Peyer's patch (tissue), 4 donors: ENCODE data around the gene CHST8.

Source experiments
- POLR2A ChIP-seq, 2 donors: fragments of 450-650 bp; IDR thresholded peaks; one replicate each; pipeline ENCODE4 v1.5.1; 2017; ENCODE audit warnings: antibody characterized with exemption in 2 of 2, mild to moderate bottlenecking in 2 of 2, moderate library complexity in 2 of 2
- TF ChIP-seq, protein P1 (sequence below), 6 experiments: fragments of 450-650 bp in 4 of 6; fragments of 200-600 bp in 2 of 6; sonication (generic) in 1 of 6; IDR thresholded peaks; one replicate each; pipeline ENCODE4 v1.5.1; 2017 to 2019; ENCODE audit warnings: antibody characterized with exemption in 6 of 6, mild to moderate bottlenecking in 3 of 6, moderate library complexity in 1 of 6

DNA sequence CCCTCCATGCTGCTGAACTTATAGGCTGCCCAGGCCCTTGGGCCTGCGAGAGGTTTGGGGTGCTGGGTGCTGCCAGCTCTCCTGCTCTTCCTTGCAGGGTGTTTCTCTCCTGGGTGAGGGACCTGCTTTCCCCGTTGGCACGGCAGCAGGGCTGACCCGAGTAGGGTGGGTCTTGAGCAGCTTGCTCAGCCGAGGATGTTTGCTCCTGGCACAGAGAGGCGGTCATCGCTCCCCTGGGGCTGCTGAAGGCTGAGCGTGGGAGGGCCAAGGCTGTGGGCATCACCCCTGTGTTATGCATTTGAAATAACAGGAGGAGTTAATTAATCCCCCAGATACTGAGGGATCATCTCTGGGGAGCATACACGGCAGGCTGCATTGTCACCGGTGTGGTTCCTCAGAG is 180.2 kb downstream of the CHST8 start:
- TF ChIP-seq, protein P1, sequence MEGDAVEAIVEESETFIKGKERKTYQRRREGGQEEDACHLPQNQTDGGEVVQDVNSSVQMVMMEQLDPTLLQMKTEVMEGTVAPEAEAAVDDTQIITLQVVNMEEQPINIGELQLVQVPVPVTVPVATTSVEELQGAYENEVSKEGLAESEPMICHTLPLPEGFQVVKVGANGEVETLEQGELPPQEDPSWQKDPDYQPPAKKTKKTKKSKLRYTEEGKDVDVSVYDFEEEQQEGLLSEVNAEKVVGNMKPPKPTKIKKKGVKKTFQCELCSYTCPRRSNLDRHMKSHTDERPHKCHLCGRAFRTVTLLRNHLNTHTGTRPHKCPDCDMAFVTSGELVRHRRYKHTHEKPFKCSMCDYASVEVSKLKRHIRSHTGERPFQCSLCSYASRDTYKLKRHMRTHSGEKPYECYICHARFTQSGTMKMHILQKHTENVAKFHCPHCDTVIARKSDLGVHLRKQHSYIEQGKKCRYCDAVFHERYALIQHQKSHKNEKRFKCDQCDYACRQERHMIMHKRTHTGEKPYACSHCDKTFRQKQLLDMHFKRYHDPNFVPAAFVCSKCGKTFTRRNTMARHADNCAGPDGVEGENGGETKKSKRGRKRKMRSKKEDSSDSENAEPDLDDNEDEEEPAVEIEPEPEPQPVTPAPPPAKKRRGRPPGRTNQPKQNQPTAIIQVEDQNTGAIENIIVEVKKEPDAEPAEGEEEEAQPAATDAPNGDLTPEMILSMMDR (IDR thresholded peaks at IDR 0.05) = no peak
- no peak for TF ChIP-seq POLR2A (IDR thresholded peaks at IDR 0.05)
